Right lobe of liver (tissue), 6 donors: ENCODE results near the gene KIAA2012. TPM values are rescaled to one million over a fixed set of nuclear protein-coding genes. Genes with fewer than 3 reads are reported as not detected.

Source experiments
- ATAC-seq, 4 donors: fragments of 200-7000 bp; cut with Tn5 transposase; one replicate each; pipeline ENCODE4 v1.9.1; 2020; ENCODE audit warnings: mild to moderate bottlenecking in 4 of 4, moderate library complexity in 4 of 4
- DNase-seq, 3 donors: peaks; one replicate each; pipeline ENCODE4 v3.0.0-alpha.2; 2020
- H3K27ac ChIP-seq, 3 donors: fragments of 200-600 bp; one replicate each; pipeline ENCODE4 v1.8.0; 2022
- H3K27me3 ChIP-seq, 2 donors: fragments of 200-600 bp; one replicate each; pipeline ENCODE4 v1.8.0; 2022
- H3K36me3 ChIP-seq, 4 donors: fragments of 200-600 bp; sonication (generic) in 1 of 4; one replicate each; pipeline versions ENCODE4 v1.5.1 to v1.8.0; 2017 to 2022; ENCODE audit warnings: control low read depth in 1 of 4
- H3K4me1 ChIP-seq, 4 donors: fragments of 200-600 bp; sonication (generic) in 1 of 4; one replicate each; pipeline versions ENCODE4 v1.5.1 to v1.8.0; 2017 to 2022; ENCODE audit warnings: control low read depth in 1 of 4
- H3K4me3 ChIP-seq, 3 donors: fragments of 200-600 bp; one replicate each; pipeline ENCODE4 v1.8.0; 2022
- H3K9me3 ChIP-seq, 4 donors: fragments of 200-600 bp; sonication (generic) in 1 of 4; one replicate each; pipeline versions ENCODE4 v1.5.1 to v1.8.0; 2017 to 2022; ENCODE audit warnings: control low read depth in 1 of 4
- POLR2A ChIP-seq: fragments of 450-650 bp; IDR thresholded peaks from one replicate; pipeline ENCODE4 v1.6.1; 2017; ENCODE audit warnings: antibody characterized with exemption, mild to moderate bottlenecking
- WGBS: methylation state at CpG from one replicate; pipeline ENCODE4 v1.1.6; 2018; ENCODE audit warnings: low coverage, low lambda C conversion rate; ENCODE audit not compliant: insufficient coverage; ENCODE audit errors: missing lambda C conversion rate; 5-methylcytosine and 5-hydroxymethylcytosine counted together
- intact Hi-C, 2 donors: fragments of 100-400 bp; cut with DNase I; formaldehyde crosslinking; loops; one replicate each; pipeline versions ENCODE4 v1.11.2 to v1.14.1; 2022
- total RNA-seq, 6 experiments: library from RNA; depleted of rRNA in 2 of 6; stranded (reverse); fragments of >200 nt in 2 of 6; fragmentation: NEBNext Ultra II Directional in 3 of 6; extraction: Animal tissue kit (Norgen Biotek cat#: 25700) in 3 of 6; gene quantifications; one replicate each; pipeline versions ENCODE4 v1.1.0 to v1.2.4, GENCODE V29; 2016 to 2023
- TF ChIP-seq, protein P1 (sequence below), 4 donors: fragments of 200-600 bp in 3 of 4; fragments of 450-650 bp in 1 of 4; IDR thresholded peaks; one replicate each; pipeline versions ENCODE4 v1.5.1 to v1.8.0; 2016 to 2022; ENCODE audit warnings: antibody characterized with exemption in 4 of 4, mild to moderate bottlenecking in 2 of 4
- donor health status: DM: no; HTN: yes; CAD: no.
- donor health status: DM: no; HTN: no; CAD: no.
- donor health status: DM: no; HTN: no; CAD: no.
- donor health status: DM: no; HTN: yes; CAD: no.
- donor health status: DM: no; HTN: yes; CAD: no.

The KIAA2012 gene
- total RNA-seq, 6 experiments from 2014 or later, result 0.11 to 0.56 (median 0.43) TPM

DNA sequence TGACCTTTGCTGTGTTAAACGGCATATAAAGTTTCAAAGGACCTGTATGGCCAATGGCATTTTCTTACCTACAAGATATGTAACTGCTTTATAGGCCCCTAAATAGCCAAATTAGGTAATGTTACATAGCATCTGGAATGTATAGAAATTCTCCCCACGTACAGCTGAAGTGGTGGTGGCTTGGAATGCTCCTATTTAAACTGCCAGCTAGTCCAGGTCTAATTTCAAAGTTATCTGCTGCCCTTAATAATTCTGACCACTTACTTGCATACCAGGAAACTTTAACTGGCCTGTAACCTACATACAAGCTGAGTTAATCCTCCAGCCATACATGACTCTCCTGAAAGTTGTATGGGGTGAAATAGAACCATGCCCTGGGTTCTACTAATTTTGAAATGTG is 1.3 kb downstream of the KIAA2012 start:
- DNase-seq (no peak), ATAC-seq (no peak)
- TF ChIP-seq POLR2A, result no peak
- TF ChIP-seq, protein P1, sequence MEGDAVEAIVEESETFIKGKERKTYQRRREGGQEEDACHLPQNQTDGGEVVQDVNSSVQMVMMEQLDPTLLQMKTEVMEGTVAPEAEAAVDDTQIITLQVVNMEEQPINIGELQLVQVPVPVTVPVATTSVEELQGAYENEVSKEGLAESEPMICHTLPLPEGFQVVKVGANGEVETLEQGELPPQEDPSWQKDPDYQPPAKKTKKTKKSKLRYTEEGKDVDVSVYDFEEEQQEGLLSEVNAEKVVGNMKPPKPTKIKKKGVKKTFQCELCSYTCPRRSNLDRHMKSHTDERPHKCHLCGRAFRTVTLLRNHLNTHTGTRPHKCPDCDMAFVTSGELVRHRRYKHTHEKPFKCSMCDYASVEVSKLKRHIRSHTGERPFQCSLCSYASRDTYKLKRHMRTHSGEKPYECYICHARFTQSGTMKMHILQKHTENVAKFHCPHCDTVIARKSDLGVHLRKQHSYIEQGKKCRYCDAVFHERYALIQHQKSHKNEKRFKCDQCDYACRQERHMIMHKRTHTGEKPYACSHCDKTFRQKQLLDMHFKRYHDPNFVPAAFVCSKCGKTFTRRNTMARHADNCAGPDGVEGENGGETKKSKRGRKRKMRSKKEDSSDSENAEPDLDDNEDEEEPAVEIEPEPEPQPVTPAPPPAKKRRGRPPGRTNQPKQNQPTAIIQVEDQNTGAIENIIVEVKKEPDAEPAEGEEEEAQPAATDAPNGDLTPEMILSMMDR (IDR thresholded peaks at IDR 0.05), result no peak
- H3K4me3 ChIP-seq, result no peak overlapping the region
- H3K27ac ChIP-seq, result no peak overlapping the region
- H3K27me3 ChIP-seq, result no peaks in the 10 kb centered on the region
- no peaks in the 10 kb centered on the region for H3K36me3 ChIP-seq
- H3K4me1 ChIP-seq, result no peaks in the 10 kb centered on the region
- WGBS, result 79% methylated on average over 2 of the region's 2 CpGs
- no peaks in the 10 kb centered on the region for H3K9me3 ChIP-seq
- intact Hi-C loops, result no loop called here

DNA sequence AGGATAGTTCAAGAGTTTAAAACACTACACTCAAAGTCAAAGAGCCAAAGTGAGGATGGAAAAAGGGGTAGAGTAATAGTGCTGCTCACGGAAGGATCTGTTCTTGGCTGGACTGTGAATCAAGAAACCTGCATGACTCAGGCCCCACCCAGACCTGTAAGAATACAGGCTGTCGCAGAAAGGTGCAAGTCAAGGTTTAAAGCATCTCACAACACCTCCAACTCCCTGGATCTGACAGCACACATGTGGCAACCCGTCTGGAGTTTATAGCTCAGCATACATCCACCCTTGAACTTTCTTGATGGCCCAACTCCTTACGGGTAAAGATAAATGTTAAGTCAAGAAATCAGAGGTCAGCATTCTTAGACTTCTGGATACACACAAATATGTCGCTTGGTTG is 6.3 kb downstream of the KIAA2012 start:
- intact Hi-C loops, result no loop called here
- H3K27me3 ChIP-seq, result no peaks in the 10 kb centered on the region
- H3K9me3 ChIP-seq, result no peaks in the 10 kb centered on the region
- TF ChIP-seq POLR2A, result no peak
- TF ChIP-seq, protein P1 (IDR thresholded peaks at IDR 0.05), result no peak
- 76% methylated on average over 5 of the region's 5 CpGs for WGBS
- no peak overlapping the region for H3K27ac ChIP-seq
- H3K4me1 ChIP-seq, result no peaks in the 10 kb centered on the region
- DNase-seq (no peak), ATAC-seq (no peak)
- H3K36me3 ChIP-seq, result no peaks in the 10 kb centered on the region
- H3K4me3 ChIP-seq, result no peak overlapping the region

DNA sequence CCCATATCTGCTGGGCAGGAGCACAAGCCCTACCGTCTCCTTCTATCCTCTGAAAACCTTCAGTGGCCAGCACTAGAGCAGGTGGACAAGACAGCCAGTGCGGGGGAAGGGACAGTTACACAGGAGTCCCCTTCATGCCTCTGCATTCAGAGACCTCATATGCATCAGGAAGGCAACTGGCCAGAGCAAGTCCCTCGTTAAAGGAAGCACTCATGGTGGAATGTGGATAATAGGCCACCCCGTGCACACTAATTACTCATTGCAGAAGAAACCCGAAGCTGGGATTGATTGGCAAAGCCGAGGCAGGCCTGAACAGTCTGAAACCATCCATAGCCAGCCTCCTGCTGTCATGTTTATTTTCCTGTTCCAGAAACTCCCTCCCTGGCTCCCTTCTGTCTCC is 11.2 kb downstream of the KIAA2012 start:
- Histone ChIP-seq H3K36me3 (no peaks in the 10 kb centered on the region), H3K4me1 (no peaks in the 10 kb centered on the region), H3K27ac (no peak overlapping the region), H3K4me3 (no peak overlapping the region), H3K27me3 (no peaks in the 10 kb centered on the region), H3K9me3 (no peaks in the 10 kb centered on the region)
- no peak for TF ChIP-seq POLR2A
- TF ChIP-seq, protein P1 (IDR thresholded peaks at IDR 0.05), result no peak
- DNase-seq (no peak), ATAC-seq (no peak)
- WGBS, result 41% methylated on average over 3 of the region's 6 CpGs
- intact Hi-C loops, result no loop called here

DNA sequence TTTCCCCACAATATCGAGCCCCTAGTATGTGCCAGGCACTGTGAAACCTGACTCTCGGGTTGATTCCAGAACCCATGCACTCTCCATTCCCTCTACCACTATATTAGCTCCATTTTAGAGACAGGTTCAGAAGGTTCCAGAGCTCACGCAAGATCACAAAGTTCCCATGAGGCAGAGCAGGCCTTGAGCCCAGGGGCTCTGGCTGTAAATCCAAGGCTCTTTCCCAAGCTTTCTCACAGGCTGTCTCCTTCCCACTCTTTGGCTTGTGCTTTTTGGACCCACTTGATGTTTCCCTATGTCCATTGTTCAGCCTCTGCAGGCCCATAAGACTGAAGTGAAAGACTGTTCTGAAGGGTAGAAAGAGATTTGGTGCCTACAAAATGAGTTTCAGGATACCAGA is 15.7 kb downstream of the KIAA2012 start:
- Histone ChIP-seq H3K9me3 (no peaks in the 10 kb centered on the region), H3K4me3 (no peak overlapping the region), H3K4me1 (no peaks in the 10 kb centered on the region), H3K36me3 (no peaks in the 10 kb centered on the region), H3K27me3 (no peaks in the 10 kb centered on the region), H3K27ac (no peak overlapping the region)
- 80% methylated on average over 1 of the region's 3 CpGs for WGBS
- DNase-seq (no peak), ATAC-seq (no peak)
- intact Hi-C loops, result no loop called here
- no peak for TF ChIP-seq POLR2A
- TF ChIP-seq, protein P1 (IDR thresholded peaks at IDR 0.05), result no peak

DNA sequence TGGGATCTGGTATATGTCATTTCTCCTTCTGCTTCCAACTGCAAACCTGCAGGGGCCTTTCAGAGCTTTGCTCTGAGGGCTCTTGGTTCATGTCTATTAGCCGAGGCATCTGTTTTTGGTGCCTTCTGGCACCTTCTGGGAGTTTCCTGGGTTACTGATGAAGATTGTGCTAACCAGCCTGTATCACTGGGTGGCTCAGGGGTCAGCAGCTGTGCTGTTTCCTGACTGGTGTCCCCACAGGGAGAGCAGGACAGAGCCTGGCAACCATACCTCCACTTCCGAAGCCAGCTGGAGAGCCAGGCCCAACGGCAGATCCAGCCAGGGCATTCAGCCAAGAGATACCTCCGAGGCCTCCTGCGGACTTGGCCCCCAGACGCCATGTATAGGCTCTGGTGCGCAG is 17.5 kb downstream of the KIAA2012 start:
- DNase-seq (no peak), ATAC-seq (no peak)
- Histone ChIP-seq H3K36me3 (no peaks in the 10 kb centered on the region), H3K9me3 (no peaks in the 10 kb centered on the region), H3K4me1 (no peaks in the 10 kb centered on the region), H3K27me3 (no peaks in the 10 kb centered on the region), H3K27ac (no peak overlapping the region), H3K4me3 (no peak overlapping the region)
- WGBS, result 43% methylated on average over 1 of the region's 7 CpGs
- TF ChIP-seq, protein P1 (IDR thresholded peaks at IDR 0.05), result no peak
- TF ChIP-seq POLR2A, result no peak
- intact Hi-C loops, result no loop called here
